Adrenal gland (tissue), 5 donors: ENCODE measurements around the gene MEGF11.

Experiments used
- POLR2A ChIP-seq, 2 donors: fragments of 450-650 bp; IDR thresholded peaks; one replicate each; pipeline ENCODE4 v1.6.1; 2017; ENCODE audit warnings: antibody characterized with exemption in 2 of 2, mild to moderate bottlenecking in 2 of 2, moderate library complexity in 1 of 2
- TF ChIP-seq, protein P1 (sequence below), 6 experiments: fragments of 450-650 bp in 4 of 6; fragments of 200-600 bp in 2 of 6; sonication (generic) in 1 of 6; IDR thresholded peaks; 1 replicate in 5 of 6; 2 replicates in 1 of 6; pipeline versions ENCODE4 v1.5.1 to v1.8.0; 2016 to 2021; ENCODE audit warnings: antibody characterized with exemption in 6 of 6, mild to moderate bottlenecking in 2 of 6, moderate library complexity in 1 of 6
- donor health status: DM: no; HTN: no; CAD: no.

GRCh38 chr15:66046751-66047150 is 206.8 kb downstream of the MEGF11 start:
- TF ChIP-seq POLR2A (IDR thresholded peaks at IDR 0.05), result no peak
- TF ChIP-seq, protein P1, sequence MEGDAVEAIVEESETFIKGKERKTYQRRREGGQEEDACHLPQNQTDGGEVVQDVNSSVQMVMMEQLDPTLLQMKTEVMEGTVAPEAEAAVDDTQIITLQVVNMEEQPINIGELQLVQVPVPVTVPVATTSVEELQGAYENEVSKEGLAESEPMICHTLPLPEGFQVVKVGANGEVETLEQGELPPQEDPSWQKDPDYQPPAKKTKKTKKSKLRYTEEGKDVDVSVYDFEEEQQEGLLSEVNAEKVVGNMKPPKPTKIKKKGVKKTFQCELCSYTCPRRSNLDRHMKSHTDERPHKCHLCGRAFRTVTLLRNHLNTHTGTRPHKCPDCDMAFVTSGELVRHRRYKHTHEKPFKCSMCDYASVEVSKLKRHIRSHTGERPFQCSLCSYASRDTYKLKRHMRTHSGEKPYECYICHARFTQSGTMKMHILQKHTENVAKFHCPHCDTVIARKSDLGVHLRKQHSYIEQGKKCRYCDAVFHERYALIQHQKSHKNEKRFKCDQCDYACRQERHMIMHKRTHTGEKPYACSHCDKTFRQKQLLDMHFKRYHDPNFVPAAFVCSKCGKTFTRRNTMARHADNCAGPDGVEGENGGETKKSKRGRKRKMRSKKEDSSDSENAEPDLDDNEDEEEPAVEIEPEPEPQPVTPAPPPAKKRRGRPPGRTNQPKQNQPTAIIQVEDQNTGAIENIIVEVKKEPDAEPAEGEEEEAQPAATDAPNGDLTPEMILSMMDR (IDR thresholded peaks at IDR 0.05), result no peak
